HEK293T (cell line): Measurements from ENCODE around the gene SLC43A1.

Experiments used
- FOXM1 ChIP-seq: fragments of 450-650 bp; IDR thresholded peaks from 2 replicates; pipeline ENCODE4 v1.6.1; 2017; ENCODE audit warnings: mild to moderate bottlenecking, borderline replicate concordance
- TF ChIP-seq, protein P1 (sequence below): fragments of 450-650 bp; IDR thresholded peaks from 2 replicates; pipeline ENCODE4 v1.6.1; 2016

DNA sequence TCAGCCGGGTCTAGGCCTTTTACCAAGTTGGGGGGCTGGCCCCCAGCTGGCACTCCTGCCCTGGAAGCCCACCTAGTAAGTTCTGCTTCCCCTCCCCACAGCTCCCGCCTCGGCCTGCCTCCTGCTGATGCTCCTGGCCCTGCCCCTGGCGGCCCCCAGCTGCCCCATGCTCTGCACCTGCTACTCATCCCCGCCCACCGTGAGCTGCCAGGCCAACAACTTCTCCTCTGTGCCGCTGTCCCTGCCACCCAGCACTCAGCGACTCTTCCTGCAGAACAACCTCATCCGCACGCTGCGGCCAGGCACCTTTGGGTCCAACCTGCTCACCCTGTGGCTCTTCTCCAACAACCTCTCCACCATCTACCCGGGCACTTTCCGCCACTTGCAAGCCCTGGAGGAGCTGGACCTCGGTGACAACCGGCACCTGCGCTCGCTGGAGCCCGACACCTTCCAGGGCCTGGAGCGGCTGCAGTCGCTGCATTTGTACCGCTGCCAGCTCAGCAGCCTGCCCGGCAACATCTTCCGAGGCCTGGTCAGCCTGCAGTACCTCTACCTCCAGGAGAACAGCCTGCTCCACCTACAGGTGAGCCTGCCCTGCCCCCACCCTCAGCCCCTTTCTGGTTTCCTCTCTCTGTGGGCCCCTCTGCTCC is 47.9 kb downstream of the SLC43A1 start:
- TF ChIP-seq, protein P1, sequence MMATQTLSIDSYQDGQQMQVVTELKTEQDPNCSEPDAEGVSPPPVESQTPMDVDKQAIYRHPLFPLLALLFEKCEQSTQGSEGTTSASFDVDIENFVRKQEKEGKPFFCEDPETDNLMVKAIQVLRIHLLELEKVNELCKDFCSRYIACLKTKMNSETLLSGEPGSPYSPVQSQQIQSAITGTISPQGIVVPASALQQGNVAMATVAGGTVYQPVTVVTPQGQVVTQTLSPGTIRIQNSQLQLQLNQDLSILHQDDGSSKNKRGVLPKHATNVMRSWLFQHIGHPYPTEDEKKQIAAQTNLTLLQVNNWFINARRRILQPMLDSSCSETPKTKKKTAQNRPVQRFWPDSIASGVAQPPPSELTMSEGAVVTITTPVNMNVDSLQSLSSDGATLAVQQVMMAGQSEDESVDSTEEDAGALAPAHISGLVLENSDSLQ = no peak
- no peak for TF ChIP-seq FOXM1
